Astrocyte (in vitro differentiated cells and primary cell): Measurements from ENCODE around the gene CCSER1.

Experiments used
- EZH2 ChIP-seq: IDR thresholded peaks from 2 replicates; pipeline ENCODE4 v1.6.1; 2012; ENCODE audit warnings: mild to moderate bottlenecking, low read length, inconsistent platforms; ENCODE audit not compliant: insufficient read depth
- TF ChIP-seq, protein P1 (sequence below): IDR thresholded peaks from 2 replicates; pipeline ENCODE4 v1.5.1; 2011; ENCODE audit warnings: low read depth, mild to moderate bottlenecking, inconsistent platforms, low read length, moderate library complexity; ENCODE audit not compliant: insufficient read depth

DNA sequence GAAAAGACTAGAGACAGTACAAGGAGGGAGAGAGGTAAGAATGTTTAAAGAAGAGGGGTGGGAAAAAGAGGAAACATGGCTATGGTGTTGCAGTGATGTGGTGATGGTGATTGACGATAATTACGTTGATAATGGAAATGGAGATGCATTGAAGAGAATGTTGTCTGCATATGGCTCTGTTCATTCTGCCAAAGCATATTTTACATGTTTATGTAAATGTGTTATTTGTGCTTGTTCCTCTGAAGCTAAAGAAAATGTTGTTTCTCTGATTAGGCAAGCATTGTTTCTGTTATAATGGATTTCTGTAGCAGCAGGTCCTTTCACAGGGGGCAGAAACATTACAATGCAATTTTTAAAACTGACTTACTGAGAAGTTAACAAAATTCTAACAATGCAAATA, 958.8 kb downstream of the CCSER1 start:
- no peak for TF ChIP-seq EZH2
- TF ChIP-seq, protein P1, sequence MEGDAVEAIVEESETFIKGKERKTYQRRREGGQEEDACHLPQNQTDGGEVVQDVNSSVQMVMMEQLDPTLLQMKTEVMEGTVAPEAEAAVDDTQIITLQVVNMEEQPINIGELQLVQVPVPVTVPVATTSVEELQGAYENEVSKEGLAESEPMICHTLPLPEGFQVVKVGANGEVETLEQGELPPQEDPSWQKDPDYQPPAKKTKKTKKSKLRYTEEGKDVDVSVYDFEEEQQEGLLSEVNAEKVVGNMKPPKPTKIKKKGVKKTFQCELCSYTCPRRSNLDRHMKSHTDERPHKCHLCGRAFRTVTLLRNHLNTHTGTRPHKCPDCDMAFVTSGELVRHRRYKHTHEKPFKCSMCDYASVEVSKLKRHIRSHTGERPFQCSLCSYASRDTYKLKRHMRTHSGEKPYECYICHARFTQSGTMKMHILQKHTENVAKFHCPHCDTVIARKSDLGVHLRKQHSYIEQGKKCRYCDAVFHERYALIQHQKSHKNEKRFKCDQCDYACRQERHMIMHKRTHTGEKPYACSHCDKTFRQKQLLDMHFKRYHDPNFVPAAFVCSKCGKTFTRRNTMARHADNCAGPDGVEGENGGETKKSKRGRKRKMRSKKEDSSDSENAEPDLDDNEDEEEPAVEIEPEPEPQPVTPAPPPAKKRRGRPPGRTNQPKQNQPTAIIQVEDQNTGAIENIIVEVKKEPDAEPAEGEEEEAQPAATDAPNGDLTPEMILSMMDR = no peak
